Choroid plexus epithelial cell (primary cell): ENCODE results near the gene CCNJL.

Experiments used
- DNase-seq: peaks from one replicate; pipeline ENCODE4 v3.0.0-alpha.2; 2010; ENCODE audit warnings: low read depth
- H3K4me3 ChIP-seq: 2 replicates; pipeline ENCODE4 v1.5.1; 2011; ENCODE audit warnings: low read depth, mild to moderate bottlenecking, control low read depth, low read length, moderate library complexity
- TF ChIP-seq, protein P1 (sequence below): conservative IDR thresholded peaks from 2 replicates; pipeline ENCODE4 v1.5.1; 2011; ENCODE audit warnings: low read depth, mild to moderate bottlenecking, control low read depth, inconsistent platforms, low read length, moderate library complexity

Gene CCNJL

DNA sequence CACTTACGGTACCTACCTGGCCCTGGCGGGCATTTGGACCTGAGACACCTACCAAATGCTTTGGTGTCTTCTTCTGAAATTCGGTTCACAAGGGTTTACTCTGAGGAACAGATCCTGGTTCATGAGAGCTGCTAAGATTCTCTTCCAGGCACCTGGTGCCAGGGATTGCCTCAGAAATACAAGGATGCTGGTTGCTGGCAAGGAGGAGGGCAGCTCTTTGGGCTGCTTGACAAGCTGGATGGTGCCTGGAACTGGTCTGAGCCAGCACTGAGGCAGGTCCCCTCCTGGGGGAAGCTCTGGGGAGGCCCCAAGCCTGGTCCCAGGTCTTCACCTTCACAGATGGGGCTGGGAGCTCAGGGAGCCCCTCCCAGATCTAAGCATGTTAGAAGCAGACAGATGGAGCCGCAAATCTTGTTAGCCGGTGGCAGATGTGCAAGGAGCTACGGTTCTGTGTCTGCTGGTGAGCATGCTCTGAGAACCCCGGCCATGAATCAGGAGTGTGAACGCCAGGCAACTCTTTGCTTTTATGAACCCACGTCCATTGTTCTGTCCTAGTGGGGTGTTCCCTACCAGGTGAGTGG lies 66.8 kb downstream of the CCNJL start:
- no peak for DNase-seq
- H3K4me3 ChIP-seq: no peak overlapping the region
- TF ChIP-seq, protein P1, sequence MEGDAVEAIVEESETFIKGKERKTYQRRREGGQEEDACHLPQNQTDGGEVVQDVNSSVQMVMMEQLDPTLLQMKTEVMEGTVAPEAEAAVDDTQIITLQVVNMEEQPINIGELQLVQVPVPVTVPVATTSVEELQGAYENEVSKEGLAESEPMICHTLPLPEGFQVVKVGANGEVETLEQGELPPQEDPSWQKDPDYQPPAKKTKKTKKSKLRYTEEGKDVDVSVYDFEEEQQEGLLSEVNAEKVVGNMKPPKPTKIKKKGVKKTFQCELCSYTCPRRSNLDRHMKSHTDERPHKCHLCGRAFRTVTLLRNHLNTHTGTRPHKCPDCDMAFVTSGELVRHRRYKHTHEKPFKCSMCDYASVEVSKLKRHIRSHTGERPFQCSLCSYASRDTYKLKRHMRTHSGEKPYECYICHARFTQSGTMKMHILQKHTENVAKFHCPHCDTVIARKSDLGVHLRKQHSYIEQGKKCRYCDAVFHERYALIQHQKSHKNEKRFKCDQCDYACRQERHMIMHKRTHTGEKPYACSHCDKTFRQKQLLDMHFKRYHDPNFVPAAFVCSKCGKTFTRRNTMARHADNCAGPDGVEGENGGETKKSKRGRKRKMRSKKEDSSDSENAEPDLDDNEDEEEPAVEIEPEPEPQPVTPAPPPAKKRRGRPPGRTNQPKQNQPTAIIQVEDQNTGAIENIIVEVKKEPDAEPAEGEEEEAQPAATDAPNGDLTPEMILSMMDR: no peak

DNA sequence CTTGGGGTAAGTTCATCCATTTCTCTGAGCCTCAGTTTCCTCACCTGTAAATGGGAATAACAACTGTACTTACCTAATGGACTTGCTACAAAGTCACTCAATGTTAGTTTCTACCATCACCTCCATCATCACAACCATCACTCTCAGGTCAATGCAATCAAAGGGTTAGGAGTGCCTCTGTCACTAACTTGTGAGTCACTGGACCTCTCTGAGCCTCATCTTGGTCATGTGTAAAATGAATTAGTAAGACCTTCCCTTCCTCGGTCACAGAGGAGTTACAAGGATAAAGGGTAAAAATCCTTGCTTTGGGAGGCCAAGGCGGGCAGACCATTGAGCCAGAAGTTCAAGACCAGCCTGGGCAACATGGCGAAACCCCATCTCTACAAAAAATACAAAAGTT lies 70.2 kb downstream of the CCNJL start:
- TF ChIP-seq, protein P1: no peak
- no peak overlapping the region for H3K4me3 ChIP-seq

DNA sequence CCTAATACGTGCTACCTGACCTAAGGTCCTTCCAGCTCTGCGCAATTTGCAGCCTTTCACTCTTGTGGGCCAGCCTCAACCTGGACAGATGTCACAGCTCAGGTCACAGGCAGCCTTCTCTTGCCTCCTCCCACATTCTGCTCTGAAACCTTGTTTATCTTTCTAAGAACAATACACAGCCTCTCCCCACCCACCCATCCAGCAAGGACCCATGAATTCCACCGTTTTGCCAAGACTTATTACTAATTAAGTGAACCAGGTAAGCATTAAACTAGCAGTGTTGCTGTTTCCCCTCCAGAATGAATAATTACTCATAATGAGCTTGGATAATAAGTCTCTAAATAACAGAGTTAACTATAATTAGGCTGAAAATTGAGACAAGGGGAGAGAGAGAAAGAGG lies 72.0 kb downstream of the CCNJL start:
- H3K4me3 ChIP-seq: no peak overlapping the region
- no peak for DNase-seq
- TF ChIP-seq, protein P1: no peak

More for the DNA sequence above, 70.2 kb downstream of the CCNJL start:
- DNase-seq: no peak

DNA sequence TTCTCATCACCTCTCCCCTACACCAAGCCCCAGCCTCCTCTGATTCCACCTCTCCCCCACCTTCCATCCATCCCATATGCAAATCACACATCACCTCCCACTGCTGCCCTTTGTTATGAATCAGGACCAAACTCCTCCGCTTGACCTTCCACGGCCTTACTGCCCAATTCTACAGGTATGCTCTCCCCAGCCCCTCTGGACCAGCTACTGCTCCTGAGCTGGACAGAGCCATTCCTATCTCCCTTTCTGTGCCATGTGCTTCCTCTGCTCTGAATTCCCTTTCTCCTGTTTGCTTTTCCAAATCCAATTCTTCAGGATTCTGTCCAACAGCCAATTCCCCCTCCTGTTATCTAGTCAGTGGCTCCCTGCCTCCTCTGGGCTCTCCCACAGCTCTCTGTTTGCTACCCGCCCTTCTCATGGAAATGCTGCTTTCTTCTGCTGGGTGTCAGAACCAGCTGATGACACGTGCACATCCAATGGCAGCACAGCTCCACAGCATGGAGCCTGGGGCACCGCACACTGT lies 74.7 kb downstream of the CCNJL start:
- no peak overlapping the region for H3K4me3 ChIP-seq
- TF ChIP-seq, protein P1: no peak
- no peak for DNase-seq

DNA sequence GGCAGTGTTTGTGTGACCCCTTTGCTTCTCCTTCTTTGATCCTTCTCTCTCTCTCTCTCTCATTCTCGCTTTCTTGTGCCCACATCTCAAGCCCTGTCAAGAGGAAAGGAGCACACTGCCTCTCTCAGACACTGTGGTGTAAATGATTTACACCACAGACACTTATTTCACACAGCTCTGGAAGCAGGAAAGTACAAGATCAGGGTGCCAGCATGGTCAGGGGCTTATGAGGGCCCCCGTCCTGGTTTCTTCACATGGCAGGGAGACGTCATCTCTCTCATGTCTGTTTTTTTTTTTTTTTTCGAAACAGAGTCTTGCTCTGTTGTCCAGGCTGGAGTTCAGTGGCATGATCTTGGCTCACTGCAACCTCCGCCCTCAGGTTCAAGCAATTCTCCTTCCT lies 76.6 kb downstream of the CCNJL start:
- no peak overlapping the region for H3K4me3 ChIP-seq
- TF ChIP-seq, protein P1: no peak
- DNase-seq: no peak

DNA sequence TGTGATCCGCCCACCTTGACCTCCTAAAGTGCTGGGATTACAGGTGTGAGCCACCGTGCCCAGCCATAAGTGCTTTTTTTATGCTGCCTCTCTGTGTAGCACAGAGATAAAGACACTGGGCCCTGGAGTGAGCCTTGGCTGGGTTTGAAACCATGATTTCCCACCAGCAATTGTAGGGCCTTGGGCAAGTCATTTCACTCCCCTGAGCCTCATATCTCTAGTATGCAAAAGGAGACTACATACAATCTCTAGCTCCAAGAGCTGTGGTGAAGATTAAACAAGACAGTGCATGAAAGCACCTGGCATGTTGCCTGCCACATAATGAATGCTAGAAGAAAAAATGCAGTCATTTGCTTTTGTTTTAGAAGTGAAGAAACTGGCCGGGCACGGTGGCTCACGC lies 79.1 kb downstream of the CCNJL start:
- no peak overlapping the region for H3K4me3 ChIP-seq
- TF ChIP-seq, protein P1: no peak
- DNase-seq: peak; percentile 24

DNA sequence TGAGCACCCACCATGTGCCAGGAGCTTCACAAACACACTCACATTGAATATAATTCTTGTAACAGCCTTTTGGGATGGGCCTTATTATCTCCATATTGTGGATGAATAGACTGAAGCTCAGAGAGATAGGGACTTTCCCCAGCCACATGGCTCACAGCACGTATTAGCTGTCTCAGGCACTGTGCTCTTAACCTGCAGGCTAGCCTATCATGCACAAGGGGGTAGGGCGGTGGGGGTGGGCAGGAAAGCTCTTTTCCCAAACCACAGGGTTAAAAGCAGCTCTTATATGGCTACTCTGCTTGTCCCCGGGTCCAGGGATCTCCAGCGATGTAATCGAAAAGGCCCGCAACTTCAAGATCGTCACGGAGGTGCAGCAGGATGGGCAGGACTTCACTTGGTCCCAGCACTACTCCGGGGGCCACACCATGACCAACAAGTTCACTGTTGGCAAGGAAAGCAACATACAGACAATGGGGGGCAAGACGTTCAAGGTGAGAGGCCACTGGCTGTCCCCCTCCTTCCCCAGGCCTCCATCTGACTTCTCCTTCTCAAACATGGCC lies 80.5 kb downstream of the CCNJL start:
- H3K4me3 ChIP-seq: no peak overlapping the region
- TF ChIP-seq, protein P1: no peak
- DNase-seq: peak; percentile 18
